Endothelial cell of umbilical vein (primary cell): Measurements from ENCODE around the gene CAV1. TPM values are rescaled to one million over a fixed set of nuclear protein-coding genes. Genes with fewer than 3 reads are reported as not detected.

Experiments used
- BruUV-seq: library from RNA; stranded (reverse); fragments of 400-500 nt; replicated peaks from 2 replicates; lab custom pipeline; 2021; lab: Mats Ljungman, UMichigan
- CTCF ChIA-PET: fragments of 300-600, 350-600 bp; sonication (Branson Sonifier 250); formaldehyde crosslinking; loops from one replicate; lab custom pipeline; 2021; ENCODE audit warnings: antibody characterized with exemption, inconsistent platforms; lab: Charles Lee
- POLR2A ChIA-PET: fragments of 300-600, 350-600 bp; sonication (Branson Sonifier 250); formaldehyde crosslinking; loops from one replicate; lab custom pipeline; 2021; ENCODE audit warnings: antibody characterized with exemption, inconsistent platforms; lab: Charles Lee
- DNase-seq: peaks from one replicate; pipeline ENCODE4 v3.0.0-alpha.2; 2011; ENCODE audit warnings: low read depth, low spot score
- FAIRE-seq: peaks from 2 replicates; lab custom pipeline; 2011; peaks lifted over from hg19 to GRCh38; lab: Jason Lieb, UNC
- H2AFZ ChIP-seq: 2 replicates; pipeline ENCODE4 v1.6.0; 2012; ENCODE audit warnings: low read depth, low read length, control low read depth, inconsistent platforms
- H3K27ac ChIP-seq: 2 replicates; pipeline ENCODE4 v1.5.1; 2011; ENCODE audit warnings: low read depth, mild to moderate bottlenecking, control low read depth, low read length, moderate library complexity; ENCODE audit not compliant: insufficient read depth
- H3K27me3 ChIP-seq, 2 experiments: 2 replicates each; pipeline versions ENCODE4 v1.6.0 to v1.6.1; 2011; ENCODE audit warnings: low read length in 2 of 2, mixed read lengths in 1 of 2; ENCODE audit not compliant: control insufficient read depth in 2 of 2, insufficient read depth in 2 of 2
- H3K36me3 ChIP-seq, 2 experiments: 2 replicates in 1 of 2; 3 replicates in 1 of 2; pipeline ENCODE4 v1.5.1; 2011; ENCODE audit warnings: low read length in 2 of 2, mild to moderate bottlenecking in 1 of 2, moderate library complexity in 1 of 2; ENCODE audit not compliant: control insufficient read depth in 2 of 2, insufficient read depth in 2 of 2; ENCODE audit errors: extremely low read depth in 1 of 2
- H3K4me1 ChIP-seq: 3 replicates; pipeline ENCODE4 v1.5.1; 2011; ENCODE audit warnings: mild to moderate bottlenecking, low read length; ENCODE audit not compliant: control insufficient read depth, insufficient read depth; ENCODE audit errors: extremely low read depth
- H3K4me2 ChIP-seq: 2 replicates; pipeline ENCODE4 v1.6.1; 2011; ENCODE audit warnings: low read length, control low read depth, mixed read lengths; ENCODE audit not compliant: insufficient read depth
- H3K4me3 ChIP-seq, 3 experiments: fragments of 200-600 bp in 1 of 3; sonication (generic), shearing (Covaris generic) in 1 of 3; replicated peaks in 1 of 3; 2 replicates each; pipeline ENCODE4 v1.5.1; 2011 to 2016; ENCODE audit warnings: control low read depth in 3 of 3, low read length in 3 of 3, mild to moderate bottlenecking in 2 of 3, inconsistent platforms in 1 of 3, low read depth in 1 of 3, moderate library complexity in 1 of 3; ENCODE audit not compliant: insufficient read depth in 1 of 3
- H3K79me2 ChIP-seq: 2 replicates; pipeline ENCODE4 v1.6.0; 2012; ENCODE audit warnings: low read length, inconsistent platforms; ENCODE audit not compliant: control insufficient read depth, insufficient read depth
- H3K9ac ChIP-seq: replicated peaks from 2 replicates; pipeline ENCODE3; 2011; ENCODE audit warnings: low read length, control low read depth; ENCODE audit not compliant: insufficient read depth; ENCODE audit errors: extremely low read depth
- H3K9me1 ChIP-seq: replicated peaks from 3 replicates; pipeline ENCODE4 v1.6.0; 2011; ENCODE audit warnings: mild to moderate bottlenecking, low read length; ENCODE audit not compliant: control insufficient read depth, insufficient read depth; ENCODE audit errors: extremely low read depth
- H3K9me3 ChIP-seq: replicated peaks from 2 replicates; pipeline ENCODE4 v1.5.1; 2012; ENCODE audit warnings: low read length, inconsistent platforms; ENCODE audit not compliant: control insufficient read depth, insufficient read depth
- H4K20me1 ChIP-seq: replicated peaks from 2 replicates; pipeline ENCODE3; 2011; ENCODE audit warnings: mild to moderate bottlenecking, low read length; ENCODE audit not compliant: control insufficient read depth, insufficient read depth; ENCODE audit errors: extremely low read depth
- FOS ChIP-seq: IDR thresholded peaks from 2 replicates; pipeline ENCODE4 v1.6.1; 2011; ENCODE audit warnings: mild to moderate bottlenecking, low read length, moderate library complexity, borderline replicate concordance; ENCODE audit not compliant: insufficient read depth
- GATA2 ChIP-seq: IDR thresholded peaks from 2 replicates; pipeline ENCODE4 v1.7.0; 2011; ENCODE audit warnings: low read depth, mild to moderate bottlenecking, moderate library complexity, mixed read lengths, low read length; ENCODE audit not compliant: insufficient read length, insufficient read depth
- JUN ChIP-seq: IDR thresholded peaks from 2 replicates; pipeline ENCODE4 v1.6.1; 2011; ENCODE audit warnings: borderline replicate concordance, low read depth; ENCODE audit not compliant: insufficient read length, insufficient read depth
- MAX ChIP-seq: IDR thresholded peaks from 2 replicates; pipeline ENCODE4 v1.6.1; 2011; ENCODE audit not compliant: insufficient read depth, insufficient read length
- POLR2A ChIP-seq: IDR thresholded peaks from 2 replicates; pipeline ENCODE4 v1.6.1; 2012; ENCODE audit warnings: low read depth, mild to moderate bottlenecking, control low read depth, low read length
- POLR2AphosphoS5 ChIP-seq: IDR thresholded peaks from 2 replicates; pipeline ENCODE4 v1.6.1; 2012; ENCODE audit warnings: low read depth, mild to moderate bottlenecking, control low read depth, low read length, moderate library complexity; ENCODE audit not compliant: insufficient read depth
- dilution Hi-C: fragments of 300-500 bp; cut with MboI; formaldehyde crosslinking; loops from one replicate; pipeline ENCODE4 v1.15.0; 2019; ENCODE audit warnings: low sequenced_read_pairs; ENCODE audit not compliant: extremely low pct_ligation_motif_present
- intact Hi-C: fragments of 100-400 bp; cut with micrococcal nuclease; formaldehyde crosslinking; loops from one replicate; pipeline ENCODE4 v1.10.0; 2022
- polyA plus RNA-seq, 4 experiments: library from polyadenylated mRNA; depleted of rRNA in 3 of 4; stranded (reverse) in 3 of 4; unstranded in 1 of 4; fragments of >200 nt; gene quantifications; 2 replicates each; pipeline versions ENCODE4 v1.2.1 to v1.2.3, GENCODE V29; 2011 to 2012; ENCODE audit warnings: missing spikeins in 1 of 4
- total RNA-seq: library from RNA; stranded (reverse); gene quantifications from 2 replicates; pipeline ENCODE4 v1.2.3, GENCODE V29; 2021

CAV1 gene
- total and polyA plus RNA-seq, 2 donors (not counting 3 experiments of a cell fraction or from before 2014, with no cell fraction given): 1,483 to 3,129 TPM

- Histone ChIP-seq H3K27me3 (no peaks in the 10 kb centered on the region), H3K4me1 (peaks cover 39% of the 10 kb centered on the region), H3K9me1 (no peaks in the 10 kb centered on the region), H3K79me2 (peaks cover 13% of the 10 kb centered on the region), H3K4me2 (peak overlapping the region; percentile 79), H3K9me3 (no peaks in the 10 kb centered on the region), H3K9ac (peak overlapping the region; percentile 72), H3K27ac (peak overlapping the region; percentile 97), H2AFZ (peak overlapping the region; percentile 2), H4K20me1 (no peaks in the 10 kb centered on the region), H3K36me3 (no peaks in the 10 kb centered on the region), H3K4me3 (no peak overlapping the region)
- dilution Hi-C loops: loop anchor here (25.0 kb wide), 2 partner anchors 184 to 259 kb away; no protein-coding TSS in a partner anchor
- FAIRE-seq: peak; percentile 64
- no TSS peak for BruUV-seq
- DNase-seq: peak; percentile 56
- ChIA-PET CTCF (interaction anchor here (0.8 to 2.8 kb wide), 12 partner anchors 17 to 280 kb away, joined by 3 to 10 read pairs (median 3); no protein-coding TSS in a partner anchor), POLR2A (interaction anchor here (0.7 kb wide), 1 partner anchor 160 kb away, joined by 3 read pairs; no protein-coding TSS in a partner anchor)
- TF ChIP-seq JUN: no peak
- TF ChIP-seq POLR2AphosphoS5: peak; percentile 51
- intact Hi-C loops: loop anchor here (10.0 kb wide), 1 partner anchor 154 kb away; the partner anchor contains the start of gene MET
These were observed 3.7 kb upstream of the CAV1 start for GRCh38 chr7:116521046-116521664.

GRCh38 chr7:116522247-116522646, 2.6 kb upstream of the CAV1 start:
- H3K9ac ChIP-seq: peak overlapping the region; percentile 72
- no peaks in the 10 kb centered on the region for H3K9me1 ChIP-seq
- no peaks in the 10 kb centered on the region for H3K9me3 ChIP-seq
- H3K4me3 ChIP-seq: peak overlapping the region in 1 of 3 experiments; percentile 16
- DNase-seq (peak; percentile 97), FAIRE-seq (peak; percentile 87)
- no peaks in the 10 kb centered on the region for H4K20me1 ChIP-seq
- CTCF ChIA-PET: interaction anchor here (0.7 to 2.7 kb wide), 17 partner anchors 11 to 281 kb away, joined by 3 to 11 read pairs (median 4); no protein-coding TSS in a partner anchor
- peaks cover 41% of the 10 kb centered on the region for H3K4me1 ChIP-seq
- no peaks in the 10 kb centered on the region for H3K27me3 ChIP-seq
- intact Hi-C loops (loop anchor here (1.0 to 10.0 kb wide), 2 partner anchors 10 to 153 kb away; partner anchors contain the start of gene MET), dilution Hi-C loops (loop anchor here (25.0 kb wide), 2 partner anchors 185 to 260 kb away; no protein-coding TSS in a partner anchor)
- no TSS peak for BruUV-seq
- H3K27ac ChIP-seq: peak overlapping the region; percentile 97
- TF ChIP-seq POLR2AphosphoS5 (peak; percentile 64), GATA2 (no peak), POLR2A (no peak), JUN (peak; percentile 96), MAX (no peak), FOS (peak; percentile 78)
- peaks cover 24% of the 10 kb centered on the region for H3K79me2 ChIP-seq
- peak overlapping the region; percentile 42 for H2AFZ ChIP-seq
- POLR2A ChIA-PET: interaction anchor here (1.0 to 2.2 kb wide), 2 partner anchors 10 to 23 kb away, joined by 3 to 6 read pairs; partner anchors contain the start of gene CAV2
- H3K36me3 ChIP-seq: peaks cover 3 to 6% of the 10 kb centered on the region in 2 experiments
- H3K4me2 ChIP-seq: peak overlapping the region; percentile 79
